Gastrocnemius medialis (tissue), 4 donors: ENCODE results near the gene CLEC4D.

Source experiments
- CTCF ChIP-seq, 5 experiments: fragments of 450-650 bp in 3 of 5; fragments of 200-600 bp in 2 of 5; sonication (generic) in 2 of 5; IDR thresholded peaks in 4 of 5; conservative IDR thresholded peaks in 1 of 5; 1 replicate in 4 of 5; 2 replicates in 1 of 5; pipeline ENCODE4 v1.5.1; 2016 to 2019; ENCODE audit warnings: antibody characterized with exemption in 5 of 5, mild to moderate bottlenecking in 3 of 5, moderate library complexity in 3 of 5
- POLR2A ChIP-seq, 2 donors: fragments of 450-650 bp; IDR thresholded peaks; one replicate each; pipeline ENCODE4 v1.6.1; 2017; ENCODE audit warnings: antibody characterized with exemption in 2 of 2, mild to moderate bottlenecking in 2 of 2, moderate library complexity in 2 of 2

GRCh38 chr12:8513256-8513655, at the start of gene CLEC4D:
- TF ChIP-seq CTCF (IDR thresholded peaks at IDR 0.05 in 4 of 5, conservative IDR thresholded peaks at IDR 0.05 in 1 of 5) (no peak), POLR2A (IDR thresholded peaks at IDR 0.05) (no peak)
